ENCODE results near the gene DCAF11. TPM values are rescaled to one million over a fixed set of nuclear protein-coding genes. Genes with fewer than 3 reads are reported as not detected.

The DCAF11 gene
- total and polyA plus RNA-seq, 2 of the 13 experiments (the other 11 are each of a cell fraction or from before 2014, with no cell fraction given): 150 to 257 TPM

GRCh38 chr14:24147761-24148428 lies 33.3 kb downstream of the DCAF11 start (continued):
- TF ChIP-seq ZNF362 (CRISPR knock-in tag; IDR thresholded peaks at IDR 0.05; ENCODE audit: borderline replicate concordance) (peak; percentile 49; the same call in 1 of the 2 replicates), KMT2A (CRISPR knock-in tag; IDR thresholded peaks at IDR 0.05) (peak; percentile 52; the same call in 1 of the 2 replicates), ZNF724P (CRISPR knock-in tag; IDR thresholded peaks at IDR 0.05; ENCODE audit: borderline replicate concordance) (peak; percentile 34; the same call in 1 of the 2 replicates), ZKSCAN5 (CRISPR knock-in tag; IDR thresholded peaks at IDR 0.05) (0 out of 2 replicates have a peak, but pooled peaks have one; percentile 50), ZNF710 (CRISPR knock-in tag; IDR thresholded peaks at IDR 0.05; ENCODE audit: borderline replicate concordance) (0 out of 2 replicates have a peak, but pooled peaks have one; percentile 49), ZNF83 (CRISPR knock-in tag; IDR thresholded peaks at IDR 0.05; ENCODE audit: borderline replicate concordance) (peak; percentile 41; the same call in 1 of the 2 replicates), TEAD2 (CRISPR knock-in tag; IDR thresholded peaks at IDR 0.05) (no peak), ZNF251 (CRISPR knock-in tag; IDR thresholded peaks at IDR 0.05) (peak; percentile 94), NR1H2 (CRISPR knock-in tag; IDR thresholded peaks at IDR 0.05; ENCODE audit: borderline replicate concordance, low read depth) (no peak), ATF7-NPFF (CRISPR knock-in tag; IDR thresholded peaks at IDR 0.05; ENCODE audit: low read depth) (peak; percentile 18; the same call in 1 of the 2 replicates), ZNF33B (CRISPR knock-in tag; IDR thresholded peaks at IDR 0.05) (0 out of 2 replicates have a peak, but pooled peaks have one; percentile 59), ZNF354B (CRISPR knock-in tag; IDR thresholded peaks at IDR 0.05) (peak; percentile 84; the same call in 1 of the 2 replicates), ZNF484 (CRISPR knock-in tag; IDR thresholded peaks at IDR 0.05; ENCODE audit: borderline replicate concordance, low read depth) (peak; percentile 83; the same call in 1 of the 2 replicates), U2AF2 (IDR thresholded peaks at IDR 0.05; ENCODE audit: low read depth, low read length) (no peak), THAP7 (CRISPR knock-in tag; IDR thresholded peaks at IDR 0.05) (no peak), ZNF281 (CRISPR knock-in tag; IDR thresholded peaks at IDR 0.05; ENCODE audit: borderline replicate concordance) (0 out of 2 replicates have a peak, but pooled peaks have one; percentile 26), PAX8 (CRISPR knock-in tag; IDR thresholded peaks at IDR 0.05; ENCODE audit: borderline replicate concordance) (peak; percentile 46; the same call in 1 of the 2 replicates), RELA (CRISPR knock-in tag; IDR thresholded peaks at IDR 0.05) (no peak), ZNF230 (CRISPR knock-in tag; IDR thresholded peaks at IDR 0.05) (peak; percentile 89), NFE2L1 (CRISPR knock-in tag; IDR thresholded peaks at IDR 0.05; ENCODE audit: borderline replicate concordance) (peak; percentile 21; the same call in 1 of the 2 replicates), ZNF660 (CRISPR knock-in tag; IDR thresholded peaks at IDR 0.05; ENCODE audit: borderline replicate concordance, low read depth) (0 out of 2 replicates have a peak, but pooled peaks have one; percentile 92), ZNF547 (CRISPR knock-in tag; IDR thresholded peaks at IDR 0.05) (peak; percentile 54; the same call in 1 of the 2 replicates)
